Measurements from ENCODE around the gene IFT88. TPM values are rescaled to one million over a fixed set of nuclear protein-coding genes. Genes with fewer than 3 reads are reported as not detected.
"Not testable (repeated sequence)": the region's sequence is repeated elsewhere in the genome, so short reads cannot be mapped to it uniquely, and the experiment has no call there.

IFT88 gene
- total RNA-seq, 1 donor from 2014 or later = 14.0 TPM

GRCh38 chr13:20636079-20636478 is 69.1 kb downstream of the IFT88 start:
- DNase-seq (ENCODE audit: low spot score) = no peak

DNA sequence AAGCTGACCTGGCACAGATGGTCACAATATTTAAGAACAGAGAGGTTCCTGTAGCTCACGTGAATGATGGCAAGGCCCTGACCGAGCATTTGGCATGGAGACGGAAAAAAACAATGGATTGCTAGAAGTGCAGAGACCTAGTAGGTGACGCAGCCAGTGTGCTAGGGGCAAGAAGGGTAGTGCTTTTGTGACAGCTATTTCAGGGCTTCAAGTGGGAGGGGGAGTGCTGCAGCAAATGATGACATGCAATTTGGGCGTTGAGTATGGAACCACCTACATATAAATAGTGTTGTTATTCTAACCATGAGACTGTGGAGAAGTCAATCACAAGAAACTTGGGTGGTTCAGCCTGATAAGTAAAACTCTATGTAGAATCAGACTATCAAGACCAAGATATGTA is 70.9 kb downstream of the IFT88 start:
- no peak for DNase-seq (ENCODE audit: low spot score)

GRCh38 chr13:20647758-20648157 is 80.8 kb downstream of the IFT88 start:
- DNase-seq (ENCODE audit: low spot score) = no peak

DNA sequence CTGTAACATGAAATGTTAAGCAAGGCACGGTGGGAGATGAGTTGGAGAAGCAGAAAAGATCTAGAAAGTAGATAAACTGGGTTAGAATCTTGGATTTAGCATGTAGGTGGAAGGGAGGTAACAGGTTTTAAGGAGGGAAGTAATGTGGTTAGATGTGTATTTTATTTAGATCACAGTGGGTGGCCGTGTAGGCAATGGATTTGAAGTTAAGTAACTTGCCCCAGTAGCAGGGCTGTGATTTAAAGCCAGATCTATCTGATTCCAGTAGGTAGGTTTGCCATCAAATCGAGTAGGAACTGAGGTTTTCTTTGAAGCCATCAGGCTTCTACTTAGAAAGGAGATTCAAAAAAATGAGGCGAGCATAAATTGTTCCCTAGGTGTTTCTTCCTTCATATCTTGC is 86.0 kb downstream of the IFT88 start:
- DNase-seq (ENCODE audit: low spot score) = no peak

DNA sequence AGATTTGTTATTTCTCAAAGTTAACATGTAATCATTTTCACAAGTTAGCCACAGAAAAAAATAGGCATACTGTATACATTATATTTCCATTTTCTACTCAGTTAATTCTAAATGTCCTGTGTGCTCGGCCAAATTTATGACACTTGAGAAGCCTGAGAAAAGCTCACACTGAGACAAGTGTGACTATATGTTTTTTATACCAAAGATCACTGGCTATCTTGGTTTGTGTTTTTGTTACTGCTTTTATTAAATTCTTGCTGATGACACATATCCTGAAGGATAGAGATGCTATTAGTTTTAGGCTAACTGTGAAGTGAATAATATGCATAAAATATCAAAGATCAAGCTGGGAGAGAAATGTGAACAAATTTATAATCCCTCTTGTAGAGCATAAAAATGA is 87.2 kb downstream of the IFT88 start:
- no peak for DNase-seq (ENCODE audit: low spot score)

GRCh38 chr13:20658451-20659040 is 91.6 kb downstream of the IFT88 start:
- DNase-seq (ENCODE audit: low spot score) = no peak

DNA sequence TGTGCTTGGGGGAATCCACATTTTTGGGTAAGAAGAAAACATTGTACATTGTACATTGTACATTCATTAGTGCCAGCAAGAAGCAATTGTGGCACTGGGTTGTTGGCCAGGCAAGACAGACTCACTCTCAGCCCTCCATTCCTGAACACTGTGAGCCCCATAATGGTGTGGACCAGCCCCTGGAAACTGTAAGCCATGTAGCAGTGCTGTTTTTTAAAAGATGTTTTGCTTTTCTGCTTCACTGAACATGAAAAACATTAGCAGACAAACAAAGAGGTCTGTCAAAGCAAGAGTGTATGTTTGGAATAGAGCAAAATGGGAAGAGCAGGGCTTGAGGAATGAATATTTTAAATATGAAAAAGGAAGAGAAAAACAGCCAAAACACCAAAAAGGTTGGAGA is 97.4 kb downstream of the IFT88 start:
- DNase-seq (ENCODE audit: low spot score) = no peak

DNA sequence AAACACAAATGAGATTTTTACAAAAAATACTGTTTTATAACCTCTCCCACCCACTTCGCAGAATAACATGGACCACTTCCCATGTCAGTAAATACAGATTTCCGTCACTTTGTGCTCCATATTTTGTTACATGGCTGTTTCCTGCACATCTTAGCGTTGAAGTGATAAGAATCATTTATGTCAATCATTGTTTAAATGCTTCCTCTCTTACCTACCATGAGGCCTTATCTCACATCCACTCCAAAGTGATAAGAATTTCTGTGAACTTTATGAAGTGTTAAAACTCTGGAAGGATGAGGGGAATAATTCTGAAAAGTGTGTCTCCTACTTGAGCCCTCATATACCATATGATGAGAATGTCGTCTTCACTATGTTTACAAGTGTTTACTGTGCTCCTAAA is 100.0 kb downstream of the IFT88 start:
- DNase-seq (ENCODE audit: low spot score) = no peak

DNA sequence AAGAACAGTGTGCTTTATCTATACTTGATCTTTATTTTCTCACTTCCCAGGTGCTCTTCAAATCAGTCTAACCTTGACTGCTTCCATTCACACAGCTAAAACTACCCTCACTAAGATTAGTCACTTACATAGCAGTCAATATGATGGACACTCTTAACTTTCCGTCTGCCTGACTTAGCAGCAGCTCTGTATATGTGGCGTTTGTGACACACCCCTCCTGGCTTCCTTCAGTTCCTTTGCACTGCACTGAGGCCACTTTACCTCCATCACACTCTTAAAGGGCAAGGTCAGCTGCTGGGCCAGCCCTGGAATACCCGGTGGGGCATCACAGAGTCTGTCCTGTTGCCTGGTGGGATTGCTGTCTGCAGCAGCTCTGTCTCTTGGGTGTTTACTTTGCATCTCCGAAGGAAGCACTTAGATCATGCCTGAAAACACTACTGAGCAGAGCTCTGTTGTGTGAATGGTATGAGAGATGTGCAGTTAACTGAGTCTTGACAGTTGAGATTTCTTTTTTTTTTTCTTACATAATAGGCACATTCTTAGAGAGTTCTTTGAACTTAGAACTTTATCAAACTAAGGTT is 101.0 kb downstream of the IFT88 start:
- no peak for DNase-seq (ENCODE audit: low spot score)

- DNase-seq (ENCODE audit: low spot score) = no peak
Measured at GRCh38 chr13:20669162-20669561, 102.2 kb downstream of the IFT88 start.

DNA sequence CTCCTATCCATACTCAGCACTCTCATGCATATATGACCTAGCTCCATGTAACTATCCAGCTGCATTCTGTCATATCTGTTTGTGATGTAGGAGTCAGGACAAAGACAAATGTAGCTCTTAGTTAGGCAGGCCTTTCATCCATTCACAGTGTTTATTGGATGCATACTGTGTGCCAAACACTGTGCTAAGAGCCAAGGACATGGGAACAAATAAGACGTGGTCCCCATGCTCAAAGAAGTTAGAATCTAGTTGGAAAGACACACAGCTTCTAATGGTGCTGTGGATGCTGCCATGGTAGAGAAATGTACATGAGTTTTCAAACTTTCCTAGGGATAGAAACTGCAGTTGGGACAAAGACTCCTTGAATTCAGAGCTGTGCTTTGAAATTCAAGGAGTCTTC is 104.8 kb downstream of the IFT88 start:
- DNase-seq (ENCODE audit: low spot score) = no peak

- no peak for DNase-seq (ENCODE audit: low spot score)
Measured at GRCh38 chr13:20672772-20673171, 105.8 kb downstream of the IFT88 start.

DNA sequence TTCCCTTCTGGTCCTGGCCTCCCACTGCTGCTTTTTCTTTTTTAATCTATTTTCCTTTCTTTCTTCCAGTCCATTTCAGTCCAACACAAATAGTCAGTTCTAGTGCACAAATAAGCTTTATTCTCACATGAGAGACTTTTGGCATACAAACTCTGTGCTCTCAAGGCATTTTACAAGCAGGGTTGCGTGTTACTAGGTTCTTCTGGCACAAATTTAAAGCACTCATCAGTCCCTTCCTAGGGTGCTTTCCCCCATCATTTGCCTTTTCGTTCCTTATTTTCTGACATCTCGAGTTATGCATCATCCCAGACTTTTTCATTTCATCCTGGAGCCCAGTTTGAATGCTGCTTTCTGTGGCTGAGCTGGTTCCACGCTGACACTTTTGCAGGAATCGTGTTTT is 106.8 kb downstream of the IFT88 start:
- no peak for DNase-seq (ENCODE audit: low spot score)

DNA sequence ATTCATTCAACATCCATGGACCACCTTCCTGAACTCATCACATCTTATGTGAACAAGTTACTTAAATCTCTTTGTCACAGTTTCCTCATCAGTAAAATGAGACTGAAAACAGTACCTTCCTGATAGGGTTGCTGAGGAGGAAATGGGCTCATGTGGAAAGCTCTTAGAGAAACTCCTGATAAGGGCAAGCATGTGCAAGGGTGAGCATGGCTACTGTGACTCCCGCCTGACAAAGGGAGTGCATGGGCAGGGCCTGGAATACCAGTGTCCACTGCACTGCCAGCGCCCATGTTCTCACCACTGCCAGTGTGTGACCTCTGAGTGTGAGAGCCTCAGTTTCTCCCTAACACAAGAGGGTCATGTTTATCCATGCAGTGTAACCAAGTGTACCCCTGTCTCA is 109.3 kb downstream of the IFT88 start:
- no peak for DNase-seq (ENCODE audit: low spot score)

DNA sequence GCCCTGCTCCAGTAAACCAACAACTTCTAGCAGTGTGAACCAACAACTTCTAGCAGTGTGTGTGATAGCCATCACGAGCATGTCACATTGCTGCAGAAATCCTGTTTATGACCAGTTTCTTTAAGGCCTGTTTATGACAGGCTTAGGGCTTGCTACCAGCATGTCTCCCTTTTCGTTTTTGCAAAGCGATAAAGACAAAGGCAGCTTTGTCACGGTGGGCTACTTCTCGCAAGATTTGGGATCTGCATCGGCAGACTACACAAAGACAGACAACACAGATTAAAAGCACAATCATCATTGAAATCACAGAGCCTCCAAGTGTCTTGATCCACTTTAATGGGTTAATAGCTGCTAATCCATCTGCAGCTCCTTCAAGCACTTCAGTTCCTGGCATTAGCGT is 111.6 kb downstream of the IFT88 start:
- not testable (repeated sequence) for DNase-seq (ENCODE audit: low spot score)

GRCh38 chr13:20679879-20680278 is 112.9 kb downstream of the IFT88 start:
- DNase-seq (ENCODE audit: low spot score) = no peak

- DNase-seq (ENCODE audit: low spot score) = no peak
Measured at GRCh38 chr13:20680416-20681080, 113.6 kb downstream of the IFT88 start.

DNA sequence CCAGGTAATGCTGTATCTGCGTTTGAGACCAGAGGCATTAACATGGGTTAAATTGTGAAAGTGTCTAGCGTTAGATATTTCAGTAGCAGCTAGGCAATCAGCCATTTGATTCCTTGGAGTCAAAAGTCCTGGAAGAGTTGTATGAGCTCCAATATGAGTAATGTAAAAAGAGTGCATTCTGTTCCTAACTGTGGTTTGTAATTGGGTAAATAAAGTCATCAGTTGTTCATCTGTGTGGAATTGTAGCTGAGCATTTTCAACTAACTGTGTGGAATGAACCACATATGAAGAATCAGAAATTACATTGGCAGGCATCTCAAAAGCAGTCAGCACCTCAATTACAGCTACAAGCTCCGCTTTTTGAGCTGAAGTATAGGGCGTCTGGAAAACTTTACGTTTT is 114.5 kb downstream of the IFT88 start:
- not testable (repeated sequence) for DNase-seq (ENCODE audit: low spot score)

DNA sequence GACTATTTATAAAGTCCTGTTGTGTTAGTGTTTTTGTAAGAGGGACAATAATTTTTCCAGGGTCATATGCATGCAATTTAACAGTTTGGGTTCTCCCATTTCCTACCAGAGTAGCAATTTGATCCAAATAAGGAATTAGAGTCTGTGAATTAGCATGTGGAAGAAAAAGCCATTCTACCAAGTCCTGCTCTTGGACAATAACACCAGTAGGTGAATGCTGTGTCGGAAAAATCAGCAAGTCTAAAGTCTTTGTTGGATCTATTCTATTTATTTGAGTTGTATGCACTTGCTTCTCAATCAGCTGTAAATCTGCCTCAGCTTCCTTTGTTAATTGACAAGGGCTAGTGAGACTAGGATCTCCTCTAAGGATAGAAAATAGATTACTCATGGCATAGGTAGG is 115.1 kb downstream of the IFT88 start:
- DNase-seq (ENCODE audit: low spot score) = no peak

- DNase-seq (ENCODE audit: low spot score) = no peak
Measured at GRCh38 chr13:20684041-20684440, 117.1 kb downstream of the IFT88 start.

- DNase-seq (ENCODE audit: low spot score) = no peak
Measured at GRCh38 chr13:20684546-20684945, 117.6 kb downstream of the IFT88 start.

GRCh38 chr13:20685092-20685491 is 118.1 kb downstream of the IFT88 start:
- no peak for DNase-seq (ENCODE audit: low spot score)

GRCh38 chr13:20686167-20686566 is 119.2 kb downstream of the IFT88 start:
- no peak for DNase-seq (ENCODE audit: low spot score)
